K562 (cell line): ENCODE data around the gene CCDC32. TPM values are rescaled to one million over a fixed set of nuclear protein-coding genes. Genes with fewer than 3 reads are reported as not detected.
A peak's percentile ranks its signal among the peaks of the same experiment; 100 is the strongest.

Experiments
- ATAC-seq: fragments of 200-7000 bp; cut with Tn5 transposase; 3 replicates; pipeline ENCODE4 v1.9.1; 2020; ENCODE audit warnings: moderate library complexity
- BruUV-seq: library from RNA; stranded (reverse); fragments of 400-500 nt; replicated peaks from 2 replicates; lab custom pipeline; 2021; lab: Mats Ljungman, UMichigan
- CTCF ChIA-PET: fragments of 300-600 bp; formaldehyde crosslinking; extraction: SDS; loops from one replicate; lab custom pipeline; 2021; ENCODE audit warnings: low intra/inter-chr PET ratio; lab: Yijun Ruan, JAX
- POLR2A ChIA-PET: fragments of 300-600, 350-650 bp; sonication (Branson Sonifier 250); formaldehyde crosslinking; extraction: SDS; loops from one replicate; lab custom pipeline; 2021; ENCODE audit warnings: antibody characterized with exemption, inconsistent platforms; lab: Yijun Ruan, JAX
- DNase-seq, 4 experiments: peaks; one replicate each; pipeline versions ENCODE4 v3.0.0 to v3.0.0-alpha.2; 2011 to 2018; ENCODE audit warnings: low spot score in 3 of 4, mixed read lengths in 3 of 4; ENCODE audit errors: extremely low read depth in 1 of 4
- FAIRE-seq: peaks from 2 replicates; lab custom pipeline; 2011; peaks lifted over from hg19 to GRCh38; lab: Jason Lieb, UNC
- H2AFZ ChIP-seq: 2 replicates; pipeline ENCODE4 v1.6.0; 2011; ENCODE audit warnings: low read depth, low read length, control low read depth, inconsistent platforms
- H3K27ac ChIP-seq: fragments of 200-600 bp; 3 replicates; pipeline ENCODE4 v1.8.0; 2011; ENCODE audit warnings: low read depth, mild to moderate bottlenecking, control low read depth, inconsistent platforms, low read length, moderate library complexity, mixed read lengths; ENCODE audit errors: extremely low read depth
- H3K27me3 ChIP-seq, 2 experiments: fragments of 300-600 bp in 1 of 2; 2 replicates in 1 of 2; 3 replicates in 1 of 2; pipeline versions ENCODE4 v1.6.0 to v1.8.0; 2011; ENCODE audit warnings: inconsistent platforms in 2 of 2, low read length in 2 of 2, mild to moderate bottlenecking in 1 of 2, mixed read lengths in 1 of 2, moderate library complexity in 1 of 2; ENCODE audit not compliant: control insufficient read depth in 2 of 2, insufficient read depth in 2 of 2
- H3K36me3 ChIP-seq: fragments of 300-600 bp; 3 replicates; pipeline ENCODE4 v1.8.0; 2011; ENCODE audit warnings: mild to moderate bottlenecking, low read length, inconsistent platforms; ENCODE audit not compliant: control insufficient read depth, insufficient read depth
- H3K4me1 ChIP-seq, 2 experiments: fragments of 200-600 bp in 1 of 2; replicated peaks in 1 of 2; 2 replicates in 1 of 2; 3 replicates in 1 of 2; pipeline versions ENCODE4 v1.5.1 to v1.8.0; 2011; ENCODE audit warnings: inconsistent platforms in 2 of 2, low read length in 2 of 2, mild to moderate bottlenecking in 1 of 2, mixed read lengths in 1 of 2, moderate library complexity in 1 of 2; ENCODE audit not compliant: control insufficient read depth in 2 of 2, insufficient read depth in 2 of 2
- H3K4me2 ChIP-seq: 2 replicates; pipeline ENCODE4 v1.6.1; 2011; ENCODE audit warnings: low read length, control low read depth, inconsistent platforms, mixed read lengths; ENCODE audit not compliant: insufficient read depth
- H3K4me3 ChIP-seq: fragments of 200-600 bp; sonication (generic), shearing (Covaris generic); 2 replicates; pipeline ENCODE4 v1.5.1; 2016; ENCODE audit warnings: control low read depth, inconsistent platforms
- H3K79me2 ChIP-seq: fragments of 200-600 bp; 3 replicates; pipeline ENCODE4 v1.8.0; 2011; ENCODE audit warnings: low read length, inconsistent platforms; ENCODE audit not compliant: control insufficient read depth, insufficient read depth
- H3K9ac ChIP-seq, 2 experiments: 2 replicates each; pipeline versions ENCODE4 v1.6.0 to v1.6.1; 2011; ENCODE audit warnings: low read depth in 2 of 2, low read length in 2 of 2, control low read depth in 1 of 2, inconsistent platforms in 1 of 2, mild to moderate bottlenecking in 1 of 2, mixed read lengths in 1 of 2; ENCODE audit not compliant: insufficient read depth in 1 of 2
- H3K9me1 ChIP-seq: one replicate; pipeline ENCODE4 v1.6.0; 2011; ENCODE audit warnings: inconsistent platforms, mild to moderate bottlenecking, low read length, moderate library complexity; ENCODE audit not compliant: control insufficient read depth, insufficient read depth
- H3K9me3 ChIP-seq: replicated peaks from 2 replicates; pipeline ENCODE4 v1.5.1; 2011; ENCODE audit warnings: low read depth, low read length, inconsistent platforms; ENCODE audit not compliant: control insufficient read depth, insufficient read depth
- H4K20me1 ChIP-seq: replicated peaks from 2 replicates; pipeline ENCODE4 v1.6.1; 2011; ENCODE audit warnings: low read length, inconsistent platforms, mixed read lengths; ENCODE audit not compliant: control insufficient read depth, insufficient read depth
- ARNT ChIP-seq, 2 experiments: fragments of 450-650 bp; IDR thresholded peaks; 2 replicates each; pipeline ENCODE4 v1.6.1; 2016; ENCODE audit warnings: mild to moderate bottlenecking in 1 of 2
- BRD9 ChIP-seq: fragments of 450-650 bp; IDR thresholded peaks from 2 replicates; pipeline ENCODE4 v1.6.1; 2018; ENCODE audit warnings: low read depth; ENCODE audit not compliant: partially characterized antibody
- CEBPG ChIP-seq, 3 experiments: fragments of 200-800 bp in 1 of 3; sonication (Bioruptor generic) in 1 of 3; sonication (generic) in 1 of 3; formaldehyde crosslinking in 1 of 3; IDR thresholded peaks in 2 of 3; conservative IDR thresholded peaks in 1 of 3; 2 replicates each; pipeline versions ENCODE4 v1.6.1 to v1.8.0; 2016 to 2022; ENCODE audit warnings: missing compliant biosample characterization in 2 of 3, missing genetic modification characterization in 2 of 3, mild to moderate bottlenecking in 1 of 3, missing genetic modification reagents in 1 of 3
- EHMT2 ChIP-seq: fragments of 450-650 bp; IDR thresholded peaks from 2 replicates; pipeline ENCODE4 v1.6.1; 2018; ENCODE audit warnings: antibody characterized with exemption
- FOXK1 ChIP-seq: sonication (generic); formaldehyde crosslinking; IDR thresholded peaks from 2 replicates; pipeline ENCODE4 v1.8.0; 2022; ENCODE audit warnings: missing genetic modification reagents, mild to moderate bottlenecking, borderline replicate concordance
- PHB ChIP-seq: fragments of 250-450 bp; sonication (Bioruptor Pico); IDR thresholded peaks from 2 replicates; pipeline ENCODE4 v1.5.0; 2021
- PRMT5 ChIP-seq: sonication (generic); formaldehyde crosslinking; IDR thresholded peaks from 2 replicates; pipeline ENCODE4 v1.5.0; 2020; ENCODE audit warnings: missing genetic modification reagents
- SAFB2 ChIP-seq: fragments of 200-400 bp; formaldehyde crosslinking; IDR thresholded peaks from 2 replicates; pipeline ENCODE4 v1.6.1; 2018; ENCODE audit warnings: borderline replicate concordance, low read length, low read depth, moderate library complexity; ENCODE audit not compliant: severe bottlenecking
- SMAD2 ChIP-seq: fragments of 150-350 bp; IDR thresholded peaks from 2 replicates; pipeline ENCODE4 v1.6.1; 2014; ENCODE audit warnings: low read depth, mild to moderate bottlenecking, low read length
- TAF1 ChIP-seq: IDR thresholded peaks from 2 replicates; pipeline ENCODE4 v1.6.1; 2011; ENCODE audit warnings: mild to moderate bottlenecking, low read length, moderate library complexity; ENCODE audit not compliant: insufficient read depth, control insufficient read depth, severe bottlenecking; ENCODE audit errors: extremely low read depth
- ZFP36 ChIP-seq: fragments of 150-350 bp; IDR thresholded peaks from 2 replicates; pipeline ENCODE4 v1.6.1; 2018; ENCODE audit warnings: low read length, low read depth; ENCODE audit not compliant: partially characterized antibody
- ZNF24 ChIP-seq: fragments of 450-650 bp; IDR thresholded peaks from 2 replicates; pipeline ENCODE4 v1.6.1; 2016
- WGBS: fragments of 100-300 bp; shearing (Covaris generic); methylation state at CpG from one replicate; pipeline ENCODE4 v1.1.6; 2016; ENCODE audit warnings: low coverage, mixed read lengths; ENCODE audit not compliant: insufficient coverage; ENCODE audit errors: missing lambda C conversion rate; 5-methylcytosine and 5-hydroxymethylcytosine counted together
- in situ Hi-C: fragments of 300-500 bp; cut with MboI; formaldehyde crosslinking; loops from 4 replicates; pipeline ENCODE4 v1.15.0; 2018; ENCODE audit warnings: inconsistent platforms, mixed read lengths
- intact Hi-C: fragments of 100-400 bp; cut with micrococcal nuclease; formaldehyde crosslinking; loops from 2 replicates; pipeline ENCODE4 v1.14.2; 2022
- polyA plus RNA-seq, 8 experiments: library from polyadenylated mRNA; depleted of rRNA in 4 of 8; stranded (reverse) in 5 of 8; unstranded in 3 of 8; fragments of >200 nt; fragmentation: Nextera tagmentation in 2 of 8; fragmentation: Illumina TruSeq in 1 of 8; extraction: Ambion mirVana in 2 of 8; extraction: Trizol in 1 of 8; gene quantifications; 2 replicates each; pipeline versions ENCODE4 v1.2.1 to v1.2.3, GENCODE V29; 2011 to 2014; ENCODE audit warnings: inconsistent platforms in 1 of 8, missing spikeins in 1 of 8
- total RNA-seq, 7 experiments: library from RNA; depleted of rRNA in 6 of 7; stranded (reverse); fragments of >200 nt in 6 of 7; fragmentation: Illumina TruSeq in 2 of 7; extraction: Trizol in 2 of 7; gene quantifications; 2 replicates each; pipeline versions ENCODE4 v1.2.1 to v1.2.3, GENCODE V29; 2011 to 2021; ENCODE audit warnings: low replicate concordance in 1 of 7
- TF ChIP-seq, protein P1 (sequence below): IDR thresholded peaks from 2 replicates; pipeline ENCODE4 v1.6.1; 2014; ENCODE audit warnings: antibody characterized with exemption
- TF ChIP-seq, protein P2 (sequence below): sonication (generic); formaldehyde crosslinking; IDR thresholded peaks from 2 replicates; pipeline ENCODE4 v1.8.0; 2022; ENCODE audit warnings: mild to moderate bottlenecking, missing genetic modification reagents
- TF ChIP-seq, protein P3 (sequence below): sonication (generic); formaldehyde crosslinking; IDR thresholded peaks from 2 replicates; pipeline ENCODE4 v1.8.0; 2022; ENCODE audit warnings: missing genetic modification reagents, mild to moderate bottlenecking, moderate library complexity, borderline replicate concordance
- TF ChIP-seq, protein P4 (sequence below): sonication (generic); formaldehyde crosslinking; IDR thresholded peaks from 2 replicates; pipeline ENCODE4 v1.8.1; 2023; ENCODE audit warnings: mild to moderate bottlenecking, missing genetic modification reagents, moderate library complexity

Gene CCDC32
- total and polyA plus RNA-seq, 9 of the 15 experiments (the other 6 are each of a cell fraction or from before 2014, with no cell fraction given), result 22.2 to 94.8 (median 37.1) TPM

DNA sequence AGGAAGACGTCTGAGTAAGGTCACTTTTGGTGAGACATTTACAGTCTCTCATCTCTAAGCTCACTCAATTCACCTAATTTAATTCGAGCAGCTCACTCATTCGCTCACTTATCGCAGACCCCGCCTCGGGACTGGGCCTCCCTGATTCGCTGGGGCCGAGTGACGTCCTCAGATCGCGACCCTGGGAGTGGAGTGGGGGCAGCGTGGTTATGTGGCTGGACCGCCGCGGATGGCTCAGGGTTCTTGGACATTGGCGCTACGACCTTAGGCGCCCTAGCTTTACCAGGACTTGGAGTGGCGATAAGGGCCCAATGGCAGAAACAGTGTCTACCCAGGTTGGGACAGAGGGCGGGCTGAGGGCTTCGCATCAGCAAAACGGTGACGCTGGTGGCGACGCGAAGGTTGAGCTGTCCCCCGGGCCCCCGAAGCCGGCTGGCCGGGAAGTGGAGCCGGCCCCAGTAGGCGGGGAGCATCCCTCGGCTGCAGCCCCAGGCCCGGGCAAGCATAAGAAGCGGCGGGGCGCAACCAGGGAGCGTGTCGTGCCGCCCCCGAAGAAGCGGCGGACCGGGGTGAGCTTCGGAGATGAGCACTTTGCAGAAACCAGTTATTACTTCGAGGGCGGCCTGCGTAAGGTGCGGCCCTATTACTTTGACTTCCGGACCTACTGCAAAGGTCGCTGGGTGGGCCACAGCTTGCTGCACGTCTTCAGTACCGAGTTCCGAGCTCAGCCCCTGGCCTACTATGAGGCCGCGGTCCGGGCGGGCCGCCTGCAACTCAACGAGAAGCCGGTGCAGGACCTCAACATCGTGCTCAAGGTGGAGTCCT is 4.5 kb upstream of the CCDC32 start, which contains the start of gene RPUSD2:
RPUSD2 (plus strand) TSS at position 171 of the 825 bp plus-strand sequence; CDS start at position 210, 39 bp downstream.
- peak within 1 kb of the TSS; percentile 97 for H2AFZ ChIP-seq
- in situ Hi-C loops, result no loop called here
- peak within 1 kb of the TSS; percentile 82 for H3K27ac ChIP-seq
- WGBS, result under 1% methylated on average over 61 of the region's 62 CpGs
- H3K36me3 ChIP-seq, result peaks cover 31% of the 10 kb centered on the region
- ChIA-PET POLR2A (interaction anchor here (0.6 to 2.2 kb wide), 14 partner anchors 8 to 195 kb away, joined by 3 to 12 read pairs (median 4); no protein-coding TSS in a partner anchor), CTCF (no interaction called here)
- H3K9me1 ChIP-seq, result no peaks in the 10 kb centered on the region
- TSS peak; percentile 78 for BruUV-seq
- peak within 1 kb of the TSS; percentile 91 for H3K4me3 ChIP-seq
- ATAC-seq, result peak; percentile 77
- intact Hi-C loops, result loop anchor here (10.0 kb wide), 1 partner anchor 185 kb away; the partner anchor contains the start of gene RMDN3
- peak; percentile 93 to 97 (median 96) for DNase-seq
- H3K4me1 ChIP-seq, result peaks cover 15 to 23% of the 10 kb centered on the region in 2 experiments; a peak in 4 of 5 replicates
- no peaks in the 10 kb centered on the region for H3K9me3 ChIP-seq
- no peaks in the 10 kb centered on the region for H4K20me1 ChIP-seq
- peaks cover 36% of the 10 kb centered on the region for H3K79me2 ChIP-seq
- H3K27me3 ChIP-seq, result no peaks in the 10 kb centered on the region
- H3K9ac ChIP-seq, result peak within 1 kb of the TSS; percentile 75 to 96
- peak; percentile 89 for FAIRE-seq
- H3K4me2 ChIP-seq, result peak within 1 kb of the TSS; percentile 91
- TF ChIP-seq SAFB2 (no peak), CEBPG (CRISPR knock-in tag; IDR thresholded peaks at IDR 0.05) (no peak), CEBPG (tag; conservative IDR thresholded peaks at IDR 0.05 in 1 of 2, IDR thresholded peaks at IDR 0.05 in 1 of 2) (no peak), FOXK1 (no peak), ARNT (IDR thresholded peaks at IDR 0.05) (no peak), PHB (CRISPR knock-in tag) (no peak), PRMT5 (no peak), ZFP36 (no peak), ZNF24 (peak; percentile 56; the same call in 1 of the 2 replicates), EHMT2 (no peak), TAF1 (peak; percentile 68), SMAD2 (no peak), BRD9 (peak; percentile 8)
- TF ChIP-seq, protein P1, sequence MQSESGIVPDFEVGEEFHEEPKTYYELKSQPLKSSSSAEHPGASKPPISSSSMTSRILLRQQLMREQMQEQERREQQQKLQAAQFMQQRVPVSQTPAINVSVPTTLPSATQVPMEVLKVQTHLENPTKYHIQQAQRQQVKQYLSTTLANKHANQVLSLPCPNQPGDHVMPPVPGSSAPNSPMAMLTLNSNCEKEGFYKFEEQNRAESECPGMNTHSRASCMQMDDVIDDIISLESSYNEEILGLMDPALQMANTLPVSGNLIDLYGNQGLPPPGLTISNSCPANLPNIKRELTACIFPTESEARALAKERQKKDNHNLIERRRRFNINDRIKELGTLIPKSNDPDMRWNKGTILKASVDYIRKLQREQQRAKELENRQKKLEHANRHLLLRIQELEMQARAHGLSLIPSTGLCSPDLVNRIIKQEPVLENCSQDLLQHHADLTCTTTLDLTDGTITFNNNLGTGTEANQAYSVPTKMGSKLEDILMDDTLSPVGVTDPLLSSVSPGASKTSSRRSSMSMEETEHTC, result no peak
- TF ChIP-seq, protein P2, sequence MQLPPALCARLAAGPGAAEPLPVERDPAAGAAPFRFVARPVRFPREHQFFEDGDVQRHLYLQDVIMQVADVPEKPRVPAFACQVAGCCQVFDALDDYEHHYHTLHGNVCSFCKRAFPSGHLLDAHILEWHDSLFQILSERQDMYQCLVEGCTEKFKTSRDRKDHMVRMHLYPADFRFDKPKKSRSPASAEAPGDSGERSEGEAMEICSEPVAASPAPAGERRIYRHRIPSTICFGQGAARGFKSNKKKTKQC (CRISPR knock-in tag), result no peak
- TF ChIP-seq, protein P3, sequence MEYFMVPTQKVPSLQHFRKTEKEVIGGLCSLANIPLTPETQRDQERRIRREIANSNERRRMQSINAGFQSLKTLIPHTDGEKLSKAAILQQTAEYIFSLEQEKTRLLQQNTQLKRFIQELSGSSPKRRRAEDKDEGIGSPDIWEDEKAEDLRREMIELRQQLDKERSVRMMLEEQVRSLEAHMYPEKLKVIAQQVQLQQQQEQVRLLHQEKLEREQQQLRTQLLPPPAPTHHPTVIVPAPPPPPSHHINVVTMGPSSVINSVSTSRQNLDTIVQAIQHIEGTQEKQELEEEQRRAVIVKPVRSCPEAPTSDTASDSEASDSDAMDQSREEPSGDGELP (CRISPR knock-in tag), result peak; percentile 72; the same call in 1 of the 2 replicates
- TF ChIP-seq, protein P4, sequence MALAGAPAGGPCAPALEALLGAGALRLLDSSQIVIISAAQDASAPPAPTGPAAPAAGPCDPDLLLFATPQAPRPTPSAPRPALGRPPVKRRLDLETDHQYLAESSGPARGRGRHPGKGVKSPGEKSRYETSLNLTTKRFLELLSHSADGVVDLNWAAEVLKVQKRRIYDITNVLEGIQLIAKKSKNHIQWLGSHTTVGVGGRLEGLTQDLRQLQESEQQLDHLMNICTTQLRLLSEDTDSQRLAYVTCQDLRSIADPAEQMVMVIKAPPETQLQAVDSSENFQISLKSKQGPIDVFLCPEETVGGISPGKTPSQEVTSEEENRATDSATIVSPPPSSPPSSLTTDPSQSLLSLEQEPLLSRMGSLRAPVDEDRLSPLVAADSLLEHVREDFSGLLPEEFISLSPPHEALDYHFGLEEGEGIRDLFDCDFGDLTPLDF (CRISPR knock-in tag), result peak; percentile 86
